ENCODE results near the gene GLP2R.
"Not testable (repeated sequence)": the region's sequence is repeated elsewhere in the genome, so short reads cannot be mapped to it uniquely, and the experiment has no call there.

GLP2R gene

DNA sequence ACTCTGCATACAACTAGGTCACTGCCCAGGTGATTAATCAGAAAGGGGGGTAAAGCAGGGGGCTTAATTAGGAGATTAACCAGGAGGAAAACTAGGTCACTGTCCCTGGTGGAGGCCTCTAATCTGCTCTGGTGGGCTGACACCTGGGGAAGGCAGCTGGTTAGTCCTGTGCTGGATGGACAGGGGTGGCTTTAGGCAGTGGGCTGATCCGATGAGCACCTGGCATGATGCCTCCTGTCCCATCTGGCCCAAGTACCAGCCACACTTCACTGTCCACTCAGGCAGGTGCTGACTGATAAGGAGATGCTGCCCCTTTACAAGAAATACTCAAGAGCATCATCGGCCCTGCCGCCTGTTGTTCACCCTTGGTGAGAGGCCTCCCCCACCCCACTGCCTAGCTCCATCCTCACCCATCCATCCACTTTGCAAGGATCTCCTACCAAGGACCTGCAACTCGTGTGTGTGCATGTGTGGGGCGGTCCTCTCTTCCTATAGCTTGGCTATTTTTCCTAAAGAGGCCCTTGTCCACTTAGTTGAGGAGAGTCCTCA is 93.2 kb downstream of the GLP2R start:
- 89 to 100% methylated on average over 1 to 5 of the region's 5 CpGs for WGBS, 2 experiments (ENCODE audit: insufficient coverage in 2 of 2)
- H3K9me3 ChIP-seq (ENCODE audit: control insufficient read depth, low read length), result no peaks in the 10 kb centered on the region
- H3K36me3 ChIP-seq (ENCODE audit: control insufficient read depth, insufficient read depth, low read length), result peaks cover 42% of the 10 kb centered on the region
- no peak overlapping the region for H3K4me3 ChIP-seq (ENCODE audit: extremely low read depth, insufficient read depth, low read length, poor library complexity, severe bottlenecking)
- no peak overlapping the region for H3K27ac ChIP-seq (ENCODE audit: low read depth, low read length, severe bottlenecking)
- no peaks in the 10 kb centered on the region for H3K4me1 ChIP-seq (ENCODE audit: control insufficient read depth, insufficient read depth, low read length, poor library complexity, severe bottlenecking)

GRCh38 chr17:9921216-9921615 is 95.5 kb downstream of the GLP2R start:
- H3K9me3 ChIP-seq (ENCODE audit: control insufficient read depth, low read length); H3K4me1 ChIP-seq (ENCODE audit: control insufficient read depth, insufficient read depth, low read length, poor library complexity, severe bottlenecking); H3K4me3 ChIP-seq (ENCODE audit: extremely low read depth, insufficient read depth, low read length, poor library complexity, severe bottlenecking); H3K27ac ChIP-seq (ENCODE audit: low read depth, low read length, severe bottlenecking): not testable (repeated sequence)
- WGBS, 2 experiments (ENCODE audit: insufficient coverage in 2 of 2), result 82 to 94% methylated on average over 7 to 11 of the region's 13 CpGs
- H3K36me3 ChIP-seq (ENCODE audit: control insufficient read depth, insufficient read depth, low read length), result peaks cover 28% of the 10 kb centered on the region

- Histone ChIP-seq H3K4me1 (ENCODE audit: control insufficient read depth, insufficient read depth, low read length, poor library complexity, severe bottlenecking) (no peaks in the 10 kb centered on the region), H3K27ac (ENCODE audit: low read depth, low read length, severe bottlenecking) (no peak overlapping the region), H3K4me3 (ENCODE audit: extremely low read depth, insufficient read depth, low read length, poor library complexity, severe bottlenecking) (no peak overlapping the region), H3K9me3 (ENCODE audit: control insufficient read depth, low read length) (no peaks in the 10 kb centered on the region), H3K36me3 (ENCODE audit: control insufficient read depth, insufficient read depth, low read length) (peaks cover 20% of the 10 kb centered on the region)
- WGBS, 2 experiments (ENCODE audit: insufficient coverage in 2 of 2), result 91 to 98% methylated on average over 6 to 9 of the region's 14 CpGs
These were observed 96.5 kb downstream of the GLP2R start for GRCh38 chr17:9922012-9922848.

DNA sequence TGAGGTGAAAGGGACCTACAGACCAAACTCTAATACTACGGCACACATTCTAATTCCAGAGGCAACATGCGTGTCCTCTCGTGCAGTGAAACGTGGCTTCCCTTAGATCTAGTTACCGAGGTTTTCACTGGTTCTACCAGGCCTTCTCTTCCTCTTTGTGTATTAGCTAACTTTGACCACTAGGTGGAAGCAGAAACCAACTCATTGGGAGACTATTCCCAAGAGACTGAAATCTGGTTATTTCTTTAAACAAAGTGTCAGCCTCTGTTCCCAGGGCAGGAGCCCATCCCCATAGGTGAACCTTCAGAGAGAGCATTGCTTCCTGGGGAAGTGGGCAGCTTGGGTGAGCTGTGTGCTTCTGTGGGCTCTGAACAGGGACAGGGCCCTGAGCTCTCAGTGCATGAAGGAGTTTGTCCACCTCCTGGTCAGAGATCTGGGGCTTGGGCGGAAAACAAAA is 99.0 kb downstream of the GLP2R start:
- Histone ChIP-seq H3K27ac (ENCODE audit: low read depth, low read length, severe bottlenecking) (no peak overlapping the region), H3K4me1 (ENCODE audit: control insufficient read depth, insufficient read depth, low read length, poor library complexity, severe bottlenecking) (no peaks in the 10 kb centered on the region), H3K4me3 (ENCODE audit: extremely low read depth, insufficient read depth, low read length, poor library complexity, severe bottlenecking) (no peak overlapping the region), H3K36me3 (ENCODE audit: control insufficient read depth, insufficient read depth, low read length) (peaks cover 3% of the 10 kb centered on the region), H3K9me3 (ENCODE audit: control insufficient read depth, low read length) (no peaks in the 10 kb centered on the region)
- 35 to 47% methylated on average over 4 to 5 of the region's 6 CpGs for WGBS, 2 experiments (ENCODE audit: insufficient coverage in 2 of 2)

DNA sequence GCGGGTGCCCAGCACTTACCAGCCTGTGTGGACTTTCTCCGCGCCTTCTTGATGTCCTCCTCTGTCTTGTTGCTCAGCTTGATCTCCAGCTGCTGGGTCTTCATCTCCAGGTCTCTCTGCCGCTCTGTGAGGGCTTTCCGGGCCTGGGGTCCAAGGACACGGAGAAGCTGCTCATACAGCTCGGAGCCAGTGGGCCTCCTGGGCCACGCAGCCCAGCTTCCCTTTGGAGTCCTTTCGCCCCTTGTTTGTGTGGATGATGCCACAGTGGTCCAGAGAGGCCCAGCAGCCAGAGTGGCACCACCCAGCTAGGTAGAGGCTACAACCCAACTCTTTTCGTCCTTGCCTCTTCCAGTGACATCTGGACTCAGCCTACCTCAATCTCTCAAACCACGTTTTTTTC is 99.7 kb downstream of the GLP2R start:
- H3K9me3 ChIP-seq (ENCODE audit: control insufficient read depth, low read length), result no peaks in the 10 kb centered on the region
- H3K4me1 ChIP-seq (ENCODE audit: control insufficient read depth, insufficient read depth, low read length, poor library complexity, severe bottlenecking), result no peaks in the 10 kb centered on the region
- no peak overlapping the region for H3K4me3 ChIP-seq (ENCODE audit: extremely low read depth, insufficient read depth, low read length, poor library complexity, severe bottlenecking)
- H3K27ac ChIP-seq (ENCODE audit: low read depth, low read length, severe bottlenecking), result no peak overlapping the region
- H3K36me3 ChIP-seq (ENCODE audit: control insufficient read depth, insufficient read depth, low read length), result no peaks in the 10 kb centered on the region
- WGBS, 2 experiments (ENCODE audit: insufficient coverage in 2 of 2), result 87 to 93% methylated on average over 7 to 8 of the region's 11 CpGs

GRCh38 chr17:9926150-9926804 is 100.6 kb downstream of the GLP2R start:
- no peak overlapping the region for H3K27ac ChIP-seq (ENCODE audit: low read depth, low read length, severe bottlenecking)
- 91 to 94% methylated on average over 13 to 21 of the region's 21 CpGs for WGBS, 2 experiments (ENCODE audit: insufficient coverage in 2 of 2)
- no peaks in the 10 kb centered on the region for H3K36me3 ChIP-seq (ENCODE audit: control insufficient read depth, insufficient read depth, low read length)
- H3K4me1 ChIP-seq (ENCODE audit: control insufficient read depth, insufficient read depth, low read length, poor library complexity, severe bottlenecking), result no peaks in the 10 kb centered on the region
- H3K4me3 ChIP-seq (ENCODE audit: extremely low read depth, insufficient read depth, low read length, poor library complexity, severe bottlenecking), result no peak overlapping the region
- H3K9me3 ChIP-seq (ENCODE audit: control insufficient read depth, low read length), result no peaks in the 10 kb centered on the region

- 51 to 59% methylated on average over 6 to 11 of the region's 13 CpGs for WGBS, 2 experiments (ENCODE audit: insufficient coverage in 2 of 2)
- Histone ChIP-seq H3K27ac (ENCODE audit: low read depth, low read length, severe bottlenecking) (no peak overlapping the region), H3K9me3 (ENCODE audit: control insufficient read depth, low read length) (no peaks in the 10 kb centered on the region), H3K36me3 (ENCODE audit: control insufficient read depth, insufficient read depth, low read length) (peaks cover under 1% of the 10 kb centered on the region), H3K4me3 (ENCODE audit: extremely low read depth, insufficient read depth, low read length, poor library complexity, severe bottlenecking) (no peak overlapping the region), H3K4me1 (ENCODE audit: control insufficient read depth, insufficient read depth, low read length, poor library complexity, severe bottlenecking) (peaks cover 2% of the 10 kb centered on the region)
These were observed 103.0 kb downstream of the GLP2R start for GRCh38 chr17:9928601-9929333.

DNA sequence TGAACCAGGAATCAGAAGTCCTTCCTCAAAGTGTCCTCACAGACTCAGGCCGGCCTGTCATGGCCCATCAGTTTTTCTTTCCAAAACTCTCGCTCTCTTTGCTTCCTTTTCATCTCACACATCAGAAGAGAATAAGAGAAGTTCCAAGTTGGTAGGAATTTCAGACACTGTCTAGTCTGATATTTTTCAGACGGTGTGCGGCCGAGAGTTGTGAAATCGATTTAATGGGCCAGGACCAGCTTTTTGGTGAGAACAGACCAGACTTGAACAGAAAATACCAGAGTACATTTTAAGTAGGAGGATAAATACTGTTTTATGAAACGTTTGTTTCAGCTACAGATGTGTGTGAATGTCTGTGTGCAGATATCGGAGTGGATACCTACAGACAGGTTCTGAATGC is 104.1 kb downstream of the GLP2R start:
- WGBS, 2 experiments (ENCODE audit: insufficient coverage in 2 of 2), result 93 to 98% methylated on average over 3 to 5 of the region's 8 CpGs
- Histone ChIP-seq H3K9me3 (ENCODE audit: control insufficient read depth, low read length) (no peaks in the 10 kb centered on the region), H3K4me3 (ENCODE audit: extremely low read depth, insufficient read depth, low read length, poor library complexity, severe bottlenecking) (no peak overlapping the region), H3K4me1 (ENCODE audit: control insufficient read depth, insufficient read depth, low read length, poor library complexity, severe bottlenecking) (peaks cover 2% of the 10 kb centered on the region), H3K27ac (ENCODE audit: low read depth, low read length, severe bottlenecking) (no peak overlapping the region), H3K36me3 (ENCODE audit: control insufficient read depth, insufficient read depth, low read length) (peaks cover 6% of the 10 kb centered on the region)

- H3K36me3 ChIP-seq (ENCODE audit: control insufficient read depth, insufficient read depth, low read length), result peaks cover 6% of the 10 kb centered on the region
- H3K4me3 ChIP-seq (ENCODE audit: extremely low read depth, insufficient read depth, low read length, poor library complexity, severe bottlenecking), result no peak overlapping the region
- 66 to 77% methylated on average over 4 to 6 of the region's 12 CpGs for WGBS, 2 experiments (ENCODE audit: insufficient coverage in 2 of 2)
- H3K27ac ChIP-seq (ENCODE audit: low read depth, low read length, severe bottlenecking), result no peak overlapping the region
- peaks cover 2% of the 10 kb centered on the region for H3K4me1 ChIP-seq (ENCODE audit: control insufficient read depth, insufficient read depth, low read length, poor library complexity, severe bottlenecking)
- H3K9me3 ChIP-seq (ENCODE audit: control insufficient read depth, low read length), result no peaks in the 10 kb centered on the region
These were observed 105.5 kb downstream of the GLP2R start for GRCh38 chr17:9931144-9931741.

DNA sequence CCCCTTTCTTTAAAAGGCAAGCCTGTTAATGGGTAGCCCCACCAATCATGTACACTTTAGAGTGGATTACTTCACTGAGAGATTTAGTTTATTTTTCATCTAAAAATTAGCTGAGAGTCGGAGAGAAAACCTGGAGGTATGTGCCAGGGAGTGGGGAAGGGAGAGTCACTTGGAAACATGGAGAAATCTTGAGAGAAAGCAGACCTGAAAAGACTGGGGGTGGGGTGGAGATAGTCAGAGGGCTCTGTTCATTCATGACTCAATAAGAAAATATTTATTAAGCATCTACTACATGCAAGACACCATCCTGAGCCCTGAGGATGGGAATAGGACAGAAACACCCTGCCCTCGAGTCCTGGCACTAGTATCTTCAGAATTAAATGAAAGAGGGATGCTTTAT is 106.8 kb downstream of the GLP2R start:
- H3K9me3 ChIP-seq (ENCODE audit: control insufficient read depth, low read length), result no peaks in the 10 kb centered on the region
- H3K36me3 ChIP-seq (ENCODE audit: control insufficient read depth, insufficient read depth, low read length), result peaks cover 6% of the 10 kb centered on the region
- H3K4me1 ChIP-seq (ENCODE audit: control insufficient read depth, insufficient read depth, low read length, poor library complexity, severe bottlenecking), result peaks cover 2% of the 10 kb centered on the region
- WGBS, 2 experiments (ENCODE audit: insufficient coverage in 2 of 2), result 100% methylated on average over 1 of the region's 2 CpGs
- no peak overlapping the region for H3K4me3 ChIP-seq (ENCODE audit: extremely low read depth, insufficient read depth, low read length, poor library complexity, severe bottlenecking)
- H3K27ac ChIP-seq (ENCODE audit: low read depth, low read length, severe bottlenecking), result no peak overlapping the region

All from mesodermal cell (in vitro differentiated cells).